HEK293 (cell line): Measurements from ENCODE around the gene PDE2A.

Source experiments
- CTCF ChIA-PET: fragments of 350-600 bp; formaldehyde crosslinking; extraction: SDS; loops from one replicate; lab custom pipeline; 2021; ENCODE audit warnings: antibody characterized with exemption; lab: Yijun Ruan, JAX
- POLR2A ChIA-PET: fragments of 300-600 bp; formaldehyde crosslinking; extraction: SDS; loops from one replicate; lab custom pipeline; 2020; ENCODE audit warnings: antibody characterized with exemption, inconsistent platforms; lab: Yijun Ruan, JAX
- H3K27ac ChIP-seq: fragments of 200-500 bp; sonication (Bioruptor generic); 2 replicates; pipeline ENCODE4 v1.5.1; 2014; ENCODE audit warnings: low read depth, low read length, control low read depth, inconsistent platforms; ENCODE audit errors: extremely low read depth
- H3K36me3 ChIP-seq, 2 experiments: fragments of 200-500 bp in 1 of 2; sonication (Bioruptor generic) in 1 of 2; 1 replicate in 1 of 2; 2 replicates in 1 of 2; pipeline ENCODE4 v1.5.1; 2014 to 2017; ENCODE audit warnings: inconsistent platforms in 2 of 2, low read length in 2 of 2; ENCODE audit not compliant: control insufficient read depth in 2 of 2, insufficient read depth in 1 of 2
- H3K4me1 ChIP-seq: fragments of 200-500 bp; sonication (Bioruptor generic); 2 replicates; pipeline ENCODE4 v1.5.1; 2014; ENCODE audit warnings: mild to moderate bottlenecking, low read length, inconsistent platforms; ENCODE audit not compliant: control insufficient read depth, insufficient read depth
- H3K4me3 ChIP-seq: 2 replicates; pipeline ENCODE4 v1.5.1; 2011; ENCODE audit warnings: low read depth, mild to moderate bottlenecking, control low read depth, low read length, moderate library complexity
- H3K9me3 ChIP-seq: fragments of 200-500 bp; sonication (Bioruptor generic); 2 replicates; pipeline ENCODE4 v1.5.1; 2014; ENCODE audit warnings: low read depth, low read length, inconsistent platforms; ENCODE audit not compliant: control insufficient read depth, insufficient read depth
- BCL11A ChIP-seq: fragments of 450-650 bp; formaldehyde crosslinking; IDR thresholded peaks from 2 replicates; pipeline ENCODE4 v1.5.1; 2016; ENCODE audit warnings: low read depth, missing biosample characterization, missing genetic modification characterization
- BCL11B ChIP-seq: fragments of 450-650 bp; formaldehyde crosslinking; IDR thresholded peaks from 2 replicates; pipeline ENCODE4 v1.5.1; 2016; ENCODE audit warnings: low read depth, missing biosample characterization, missing genetic modification characterization
- GFI1B ChIP-seq: fragments of 450-650 bp; formaldehyde crosslinking; IDR thresholded peaks from 2 replicates; pipeline ENCODE4 v1.5.1; 2016; ENCODE audit warnings: missing biosample characterization, missing genetic modification characterization
- GLI2 ChIP-seq: fragments of 450-650 bp; formaldehyde crosslinking; IDR thresholded peaks from 2 replicates; pipeline ENCODE4; 2017; ENCODE audit warnings: missing biosample characterization, missing genetic modification characterization, low read depth, borderline replicate concordance
- GLIS1 ChIP-seq: fragments of 450-650 bp; formaldehyde crosslinking; IDR thresholded peaks from 2 replicates; pipeline ENCODE4 v1.5.1; 2016; ENCODE audit warnings: missing biosample characterization, missing genetic modification characterization
- KLF10 ChIP-seq: fragments of 450-650 bp; IDR thresholded peaks from 2 replicates; pipeline ENCODE4 v1.5.1; 2018; ENCODE audit warnings: missing biosample characterization, mild to moderate bottlenecking, missing genetic modification characterization
- KLF7 ChIP-seq: fragments of 450-650 bp; formaldehyde crosslinking; IDR thresholded peaks from 2 replicates; pipeline ENCODE4 v1.5.1; 2016; ENCODE audit warnings: missing biosample characterization, missing genetic modification characterization, borderline replicate concordance
- MEIS1 ChIP-seq: sonication (generic); formaldehyde crosslinking; IDR thresholded peaks from 2 replicates; pipeline ENCODE4 v1.8.1; 2022; ENCODE audit warnings: missing genetic modification reagents, mild to moderate bottlenecking, borderline replicate concordance
- OVOL3 ChIP-seq: fragments of 450-650 bp; formaldehyde crosslinking; IDR thresholded peaks from 2 replicates; pipeline ENCODE4 v1.5.1; 2016; ENCODE audit warnings: missing biosample characterization, missing genetic modification characterization
- PRDM1 ChIP-seq: fragments of 450-650 bp; formaldehyde crosslinking; IDR thresholded peaks from 2 replicates; pipeline ENCODE4; 2016; ENCODE audit warnings: missing biosample characterization, missing genetic modification characterization
- REST ChIP-seq: fragments of 450-650 bp; formaldehyde crosslinking; IDR thresholded peaks from 2 replicates; pipeline ENCODE4 v1.5.1; 2016; ENCODE audit warnings: missing biosample characterization, missing genetic modification characterization
- SALL2 ChIP-seq: fragments of 450-650 bp; formaldehyde crosslinking; IDR thresholded peaks from 2 replicates; pipeline ENCODE4 v1.5.0; 2017; ENCODE audit warnings: missing biosample characterization, mild to moderate bottlenecking, missing genetic modification characterization, borderline replicate concordance
- ZFP41 ChIP-seq: fragments of 450-650 bp; formaldehyde crosslinking; IDR thresholded peaks from 2 replicates; pipeline ENCODE4 v1.5.1; 2016; ENCODE audit warnings: missing biosample characterization, missing genetic modification characterization, borderline replicate concordance
- ZNF138 ChIP-seq: fragments of 450-650 bp; formaldehyde crosslinking; IDR thresholded peaks from 2 replicates; pipeline ENCODE4 v1.5.1; 2016; ENCODE audit warnings: missing biosample characterization, missing genetic modification characterization, borderline replicate concordance
- ZNF146 ChIP-seq: fragments of 450-650 bp; formaldehyde crosslinking; IDR thresholded peaks from 2 replicates; pipeline ENCODE4 v1.5.1; 2016; ENCODE audit warnings: missing biosample characterization, missing genetic modification characterization
- ZNF211 ChIP-seq: fragments of 450-650 bp; formaldehyde crosslinking; IDR thresholded peaks from 2 replicates; pipeline ENCODE4 v1.5.1; 2016; ENCODE audit warnings: low read depth, missing biosample characterization, missing genetic modification characterization
- ZNF292 ChIP-seq: fragments of 450-650 bp; formaldehyde crosslinking; IDR thresholded peaks from 2 replicates; pipeline ENCODE4 v1.5.1; 2016; ENCODE audit warnings: low read depth, missing biosample characterization, missing genetic modification characterization, borderline replicate concordance
- ZNF354C ChIP-seq: fragments of 450-650 bp; formaldehyde crosslinking; IDR thresholded peaks from 2 replicates; pipeline ENCODE4 v1.5.1; 2016; ENCODE audit warnings: missing biosample characterization, missing genetic modification characterization, low read depth, borderline replicate concordance
- ZNF362 ChIP-seq: fragments of 450-650 bp; formaldehyde crosslinking; IDR thresholded peaks from 2 replicates; pipeline ENCODE4 v1.5.1; 2016; ENCODE audit warnings: missing biosample characterization, missing genetic modification characterization
- ZNF366 ChIP-seq: fragments of 450-650 bp; formaldehyde crosslinking; conservative IDR thresholded peaks from 2 replicates; pipeline ENCODE4 v1.5.1; 2016; ENCODE audit warnings: missing biosample characterization, missing genetic modification characterization
- ZNF398 ChIP-seq: fragments of 450-650 bp; formaldehyde crosslinking; IDR thresholded peaks from 2 replicates; pipeline ENCODE4 v1.5.1; 2017; ENCODE audit warnings: missing biosample characterization, missing genetic modification characterization
- ZNF488 ChIP-seq: fragments of 450-650 bp; formaldehyde crosslinking; IDR thresholded peaks from 2 replicates; pipeline ENCODE4 v1.5.1; 2016; ENCODE audit warnings: missing biosample characterization, missing genetic modification characterization
- ZNF530 ChIP-seq: fragments of 450-650 bp; formaldehyde crosslinking; IDR thresholded peaks from 2 replicates; pipeline ENCODE4 v1.5.1; 2016; ENCODE audit warnings: low read depth, missing biosample characterization, missing genetic modification characterization
- ZNF571 ChIP-seq: fragments of 450-650 bp; formaldehyde crosslinking; IDR thresholded peaks from 2 replicates; pipeline ENCODE4 v1.5.0; 2017; ENCODE audit warnings: missing biosample characterization, missing genetic modification characterization
- ZNF621 ChIP-seq: fragments of 450-650 bp; formaldehyde crosslinking; IDR thresholded peaks from 2 replicates; pipeline ENCODE4 v1.5.1; 2017; ENCODE audit warnings: missing biosample characterization, missing genetic modification characterization
- ZNF639 ChIP-seq: fragments of 450-650 bp; formaldehyde crosslinking; IDR thresholded peaks from 2 replicates; pipeline ENCODE4 v1.5.1; 2016; ENCODE audit warnings: missing biosample characterization, missing genetic modification characterization
- ZNF768 ChIP-seq: fragments of 450-650 bp; formaldehyde crosslinking; IDR thresholded peaks from 2 replicates; pipeline ENCODE4 v1.5.1; 2018; ENCODE audit warnings: missing biosample characterization, mild to moderate bottlenecking, missing genetic modification characterization
- ZNF777 ChIP-seq: fragments of 450-650 bp; formaldehyde crosslinking; IDR thresholded peaks from 2 replicates; pipeline ENCODE4 v1.5.1; 2017; ENCODE audit warnings: missing biosample characterization, missing genetic modification characterization, borderline replicate concordance
- ZXDB ChIP-seq: fragments of 450-650 bp; formaldehyde crosslinking; IDR thresholded peaks from 2 replicates; pipeline ENCODE4 v1.5.1; 2016; ENCODE audit warnings: missing biosample characterization, missing genetic modification characterization

PDE2A gene

GRCh38 chr11:72673943-72674828, at the start of gene PDE2A:
TSS of gene PDE2A (minus strand) at chr11:72674422. CDS start at chr11:72674207, 215 bp downstream.
- POLR2A ChIA-PET = no interaction called here
- H3K4me3 ChIP-seq = no peak within 1 kb of the TSS
- TF ChIP-seq ZNF211 (no peak), ZNF777 (tag by site-specific recombination) (no peak), ZNF362 (no peak), ZNF571 (no peak), ZNF488 (tag by site-specific recombination) (no peak), BCL11A (tag by site-specific recombination) (no peak), OVOL3 (tag by site-specific recombination) (no peak), ZNF366 (tag by site-specific recombination) (0 out of 2 replicates have a peak, but pooled peaks have one; percentile 16), PRDM1 (tag by site-specific recombination) (peak; percentile 58; the same call in 1 of the 2 replicates), ZNF621 (no peak), ZXDB (no peak), ZNF292 (tag by site-specific recombination) (no peak), ZNF768 (tag by site-specific recombination) (no peak), ZFP41 (no peak), SALL2 (tag by site-specific recombination) (no peak), ZNF530 (tag by site-specific recombination) (no peak), MEIS1 (CRISPR knock-in tag) (no peak), ZNF354C (tag by site-specific recombination) (no peak), BCL11B (tag by site-specific recombination) (no peak), ZNF639 (tag by site-specific recombination) (no peak), ZNF146 (no peak), GFI1B (tag by site-specific recombination) (no peak), REST (tag by site-specific recombination) (peak; percentile 7; the same call in 1 of the 2 replicates), ZNF398 (peak; percentile 79), GLIS1 (tag by site-specific recombination) (no peak), GLI2 (tag by site-specific recombination) (no peak), KLF7 (tag by site-specific recombination) (no peak), ZNF138 (tag by site-specific recombination) (no peak), KLF10 (tag by site-specific recombination) (no peak)

More at GRCh38 chr11:72673943-72674828, at the start of gene PDE2A:
- Histone ChIP-seq H3K9me3 (no peaks in the 10 kb centered on the region), H3K4me1 (no peaks in the 10 kb centered on the region), H3K36me3 (no peaks in the 10 kb centered on the region), H3K27ac (no peak within 1 kb of the TSS)
- CTCF ChIA-PET = interaction anchor here (0.6 to 1.2 kb wide), 5 partner anchors 10 to 622 kb away, joined by 3 to 4 read pairs (median 3); no protein-coding TSS in a partner anchor
